Measurements from ENCODE around the gene CDK15.

Gene CDK15

DNA sequence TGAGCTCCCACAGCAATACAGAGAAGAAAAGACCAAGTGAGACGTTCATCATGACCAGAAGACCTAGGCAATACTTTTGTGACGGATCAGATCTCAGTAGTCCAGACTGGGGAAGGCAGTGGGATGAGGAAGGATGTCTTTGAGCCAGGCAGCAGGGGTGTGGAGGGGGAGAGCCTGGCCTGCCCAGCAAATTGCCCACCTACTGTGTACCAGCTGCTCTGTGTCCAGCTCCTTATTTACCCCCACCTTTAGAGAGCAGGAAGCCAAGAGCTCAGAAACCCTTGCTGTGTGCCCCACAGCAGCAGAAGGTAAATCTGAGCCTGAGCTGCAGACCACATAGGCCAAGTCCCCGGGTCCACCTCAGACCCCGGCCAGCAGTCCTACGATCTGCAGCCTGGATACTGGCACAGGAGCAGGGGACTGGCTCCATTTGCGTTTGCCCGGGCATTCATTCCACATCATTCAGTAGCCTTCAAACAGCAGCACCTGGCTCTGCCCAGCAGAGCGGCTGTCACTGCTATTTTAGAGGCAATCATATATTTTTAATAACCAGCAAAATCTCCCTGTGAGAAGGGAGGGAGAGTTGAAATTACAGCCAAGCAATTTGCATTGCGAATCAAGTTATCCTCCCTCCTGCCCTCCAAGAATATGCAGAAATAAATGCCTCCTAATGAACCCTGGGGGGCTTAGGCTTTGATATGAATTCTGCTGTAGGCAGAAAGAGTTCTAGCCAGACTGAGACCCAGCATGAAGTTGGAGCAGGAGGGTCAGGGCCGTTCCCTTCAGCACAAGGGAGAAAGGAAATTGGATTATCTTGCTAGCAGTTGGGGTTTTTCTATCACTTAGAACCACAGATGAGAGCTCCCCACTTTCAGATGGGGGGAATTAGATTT, 117.3 kb downstream of the CDK15 start:
- TF ChIP-seq, protein P1, sequence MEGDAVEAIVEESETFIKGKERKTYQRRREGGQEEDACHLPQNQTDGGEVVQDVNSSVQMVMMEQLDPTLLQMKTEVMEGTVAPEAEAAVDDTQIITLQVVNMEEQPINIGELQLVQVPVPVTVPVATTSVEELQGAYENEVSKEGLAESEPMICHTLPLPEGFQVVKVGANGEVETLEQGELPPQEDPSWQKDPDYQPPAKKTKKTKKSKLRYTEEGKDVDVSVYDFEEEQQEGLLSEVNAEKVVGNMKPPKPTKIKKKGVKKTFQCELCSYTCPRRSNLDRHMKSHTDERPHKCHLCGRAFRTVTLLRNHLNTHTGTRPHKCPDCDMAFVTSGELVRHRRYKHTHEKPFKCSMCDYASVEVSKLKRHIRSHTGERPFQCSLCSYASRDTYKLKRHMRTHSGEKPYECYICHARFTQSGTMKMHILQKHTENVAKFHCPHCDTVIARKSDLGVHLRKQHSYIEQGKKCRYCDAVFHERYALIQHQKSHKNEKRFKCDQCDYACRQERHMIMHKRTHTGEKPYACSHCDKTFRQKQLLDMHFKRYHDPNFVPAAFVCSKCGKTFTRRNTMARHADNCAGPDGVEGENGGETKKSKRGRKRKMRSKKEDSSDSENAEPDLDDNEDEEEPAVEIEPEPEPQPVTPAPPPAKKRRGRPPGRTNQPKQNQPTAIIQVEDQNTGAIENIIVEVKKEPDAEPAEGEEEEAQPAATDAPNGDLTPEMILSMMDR (IDR thresholded peaks at IDR 0.05; ENCODE audit: low read length, missing control alignments), result no peak
- no peak overlapping the region for H3K4me3 ChIP-seq (replicated peaks; ENCODE audit: low read depth, low read length)
- DNase-seq (ENCODE audit: low read depth), result no peak

DNA sequence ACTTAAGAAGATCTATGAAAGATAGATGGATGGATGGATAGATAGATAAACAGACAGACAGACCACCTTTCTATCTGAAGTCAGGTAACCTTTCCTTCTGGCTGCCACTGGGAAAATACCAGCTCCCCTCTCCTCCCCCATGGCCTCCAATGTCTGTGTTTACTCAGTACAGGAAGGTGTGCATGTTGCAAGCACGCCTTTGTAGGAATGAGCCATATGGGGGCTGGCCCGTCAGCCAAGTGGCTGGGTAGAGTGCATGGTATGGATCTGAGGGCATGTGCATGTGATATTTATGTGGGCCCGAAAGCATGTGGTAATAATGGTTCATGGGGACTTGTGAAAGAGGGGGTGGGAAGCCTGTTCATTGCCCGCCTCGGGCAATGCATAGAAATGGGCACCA, 118.1 kb downstream of the CDK15 start:
- no peak overlapping the region for H3K4me3 ChIP-seq (replicated peaks; ENCODE audit: low read depth, low read length)
- TF ChIP-seq, protein P1 (IDR thresholded peaks at IDR 0.05; ENCODE audit: low read length, missing control alignments), result no peak
- DNase-seq (ENCODE audit: low read depth), result no peak

DNA sequence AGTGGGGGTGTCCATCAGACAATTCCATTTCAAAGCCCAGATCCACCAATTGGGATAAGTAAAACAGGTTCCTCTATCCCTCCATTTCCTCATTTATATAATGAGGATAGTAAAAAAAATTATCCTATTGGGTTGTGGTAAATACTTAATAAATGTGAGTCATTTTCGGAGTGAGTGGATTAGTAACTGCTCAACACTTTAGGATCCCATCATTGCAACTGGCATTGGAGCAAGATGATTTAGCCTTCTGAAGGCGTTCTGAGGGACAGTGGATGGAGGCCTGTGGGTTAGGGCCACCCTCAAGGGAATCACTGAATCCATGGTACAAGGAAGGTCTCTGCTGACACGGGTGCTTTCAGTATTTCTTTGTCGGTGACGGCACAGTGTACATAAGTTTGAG, 118.7 kb downstream of the CDK15 start:
- TF ChIP-seq, protein P1 (IDR thresholded peaks at IDR 0.05; ENCODE audit: low read length, missing control alignments), result no peak
- DNase-seq (ENCODE audit: low read depth), result no peak
- H3K4me3 ChIP-seq (replicated peaks; ENCODE audit: low read depth, low read length), result no peak overlapping the region

DNA sequence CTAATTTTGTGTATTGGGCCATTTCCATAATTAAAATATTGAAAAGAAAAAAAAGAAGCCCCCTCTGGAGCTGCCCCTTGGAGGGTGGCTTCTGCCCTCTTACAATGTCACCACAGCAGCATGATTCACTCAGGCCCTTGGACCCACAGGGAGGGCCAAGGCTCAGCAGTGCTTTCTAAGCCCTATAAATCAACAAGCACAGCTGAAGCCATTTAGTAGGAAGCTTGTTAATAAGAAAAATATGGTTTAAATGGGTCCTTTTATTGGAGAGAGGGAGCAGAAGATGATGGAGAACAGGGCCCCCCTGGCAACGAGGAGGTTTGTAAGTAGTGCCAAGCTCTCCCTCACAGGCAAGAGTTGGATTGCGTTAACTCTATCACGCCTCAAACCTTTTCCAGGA, 119.7 kb downstream of the CDK15 start:
- no peak for DNase-seq (ENCODE audit: low read depth)
- H3K4me3 ChIP-seq (replicated peaks; ENCODE audit: low read depth, low read length), result no peak overlapping the region

DNA sequence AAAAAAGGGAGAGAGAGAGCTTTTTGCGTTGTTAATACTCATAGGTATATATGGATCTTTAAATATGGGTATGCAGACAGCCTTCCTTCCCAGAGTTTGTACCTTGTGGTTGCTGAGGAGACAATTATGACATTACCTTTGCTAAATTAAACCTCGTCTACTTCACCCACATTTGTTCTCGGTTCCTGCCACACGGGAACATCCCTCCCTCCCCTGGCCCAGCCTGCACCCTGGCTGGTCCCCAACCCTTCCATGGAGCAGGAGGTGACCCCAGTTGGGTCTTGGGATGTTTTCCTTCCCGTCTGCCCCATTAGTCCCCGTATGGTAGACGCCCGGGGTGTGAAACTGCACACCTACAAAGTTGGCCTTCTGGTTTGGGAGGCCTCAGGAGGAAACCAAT, 122.0 kb downstream of the CDK15 start:
- no peak overlapping the region for H3K4me3 ChIP-seq (replicated peaks; ENCODE audit: low read depth, low read length)
- DNase-seq (ENCODE audit: low read depth), result no peak
- TF ChIP-seq, protein P1 (IDR thresholded peaks at IDR 0.05; ENCODE audit: low read length, missing control alignments), result no peak

More for the DNA sequence above, 119.7 kb downstream of the CDK15 start:
- TF ChIP-seq, protein P1 (IDR thresholded peaks at IDR 0.05; ENCODE audit: low read length, missing control alignments), result no peak

DNA sequence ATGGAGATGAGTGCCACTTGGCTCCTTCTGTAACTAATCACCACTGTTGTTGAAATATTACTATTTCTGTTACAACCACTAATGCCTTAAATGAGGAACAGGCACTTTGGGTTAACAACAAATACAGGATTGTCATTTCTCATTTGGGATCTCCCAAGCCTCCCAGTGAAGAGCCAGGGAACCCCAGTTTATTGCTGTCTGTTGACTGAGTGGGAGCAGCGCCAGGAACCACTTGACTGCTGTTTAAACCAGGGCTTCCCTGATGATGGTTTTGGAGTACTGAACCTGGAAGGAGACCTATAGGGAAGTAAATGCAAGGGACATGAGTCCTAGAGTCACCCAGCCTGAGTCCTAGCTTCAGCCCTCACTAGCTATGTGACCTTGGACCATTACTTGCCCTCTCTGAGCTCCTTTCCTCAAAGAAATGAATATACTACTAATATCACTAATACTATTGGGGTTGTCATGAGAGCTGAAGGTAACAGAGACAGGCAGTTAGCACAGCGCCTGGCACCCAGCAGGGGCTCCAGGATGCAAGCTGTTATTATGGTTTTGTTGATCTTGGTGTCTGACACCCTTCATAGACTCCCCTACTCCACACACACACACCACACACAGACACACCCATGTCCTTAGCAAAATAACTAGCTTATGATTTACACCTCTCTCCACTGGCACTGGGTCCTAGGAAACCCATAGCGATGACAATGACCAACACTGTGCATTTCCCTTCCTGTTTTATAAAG, 123.1 kb downstream of the CDK15 start:
- no peak overlapping the region for H3K4me3 ChIP-seq (replicated peaks; ENCODE audit: low read depth, low read length)
- no peak for DNase-seq (ENCODE audit: low read depth)
- TF ChIP-seq, protein P1 (IDR thresholded peaks at IDR 0.05; ENCODE audit: low read length, missing control alignments), result no peak
